ENCODE data around the gene C1orf94. TPM values are rescaled to one million over a fixed set of nuclear protein-coding genes. Genes with fewer than 3 reads are reported as not detected.

Gene C1orf94
- total RNA-seq, 2 donors from 2014 or later = not detected

DNA sequence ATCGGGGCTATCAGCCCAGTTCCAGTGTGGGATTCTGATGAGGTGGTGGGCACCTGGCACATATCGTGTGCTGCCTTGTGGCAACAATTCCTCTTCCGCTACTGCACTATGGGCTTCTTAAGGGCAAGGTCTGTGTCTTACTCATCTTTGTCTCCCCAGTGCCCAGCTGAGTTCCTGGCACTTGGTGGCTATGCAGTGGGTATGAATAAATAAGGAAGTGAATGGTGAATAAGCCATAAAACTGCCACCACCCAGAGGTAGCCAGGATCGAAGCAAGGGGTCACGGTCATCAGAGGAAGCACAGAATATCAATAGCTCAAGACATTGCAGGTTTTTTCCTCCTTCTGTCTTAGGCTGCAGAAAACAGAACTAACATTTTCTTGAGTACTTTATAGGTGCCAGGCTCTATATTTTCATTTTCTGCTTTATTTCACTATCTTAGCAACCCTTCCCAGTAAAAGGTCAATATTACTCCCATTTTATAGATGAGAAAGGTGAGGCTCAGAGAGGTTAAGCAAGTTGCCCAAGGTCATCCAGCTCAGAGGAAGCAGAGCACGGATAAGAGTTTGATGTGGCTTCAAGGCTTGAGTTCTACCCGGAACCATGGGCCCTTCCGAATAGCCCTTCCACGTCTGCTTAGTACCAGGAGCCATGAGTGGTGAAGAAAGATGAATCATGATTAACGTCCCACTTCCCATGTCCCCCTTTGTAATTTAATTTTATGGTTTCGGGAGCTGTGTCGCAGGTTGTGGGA, 10.2 kb downstream of the C1orf94 start:
- H3K4me3 Mint-ChIP-seq = no peak overlapping the region
- H3K27ac Mint-ChIP-seq = no peak overlapping the region
- ATAC-seq (replicated peaks) = no peak
- peaks cover 7% of the 10 kb centered on the region for H3K9me3 Mint-ChIP-seq
- H3K4me1 Mint-ChIP-seq = peaks cover 4% of the 10 kb centered on the region
- H3K36me3 Mint-ChIP-seq (ENCODE audit: low read depth) = no peaks in the 10 kb centered on the region
- H3K27me3 Mint-ChIP-seq = peaks cover 41% of the 10 kb centered on the region

DNA sequence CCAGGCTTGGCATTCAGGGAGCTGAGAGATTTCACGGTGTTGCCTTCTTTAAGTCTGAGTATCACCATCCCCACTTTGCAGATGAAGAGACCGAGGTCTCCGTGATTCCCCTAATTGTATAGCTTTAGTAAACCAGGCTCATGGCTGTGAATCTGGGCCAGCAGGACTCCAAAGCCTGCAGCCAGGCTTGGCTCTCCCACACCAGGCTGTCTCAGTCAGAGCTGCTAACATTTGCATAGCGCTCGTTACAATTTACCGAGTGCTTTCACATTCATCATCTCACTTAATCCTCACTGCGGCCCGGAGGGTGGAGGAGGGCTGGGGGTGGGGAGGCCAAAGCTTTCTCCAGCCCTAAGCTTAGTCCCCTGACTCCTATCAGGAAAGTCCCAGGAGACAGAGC, 11.7 kb downstream of the C1orf94 start:
- no peaks in the 10 kb centered on the region for H3K36me3 Mint-ChIP-seq (ENCODE audit: low read depth)
- H3K4me1 Mint-ChIP-seq = peaks cover 4% of the 10 kb centered on the region
- ATAC-seq (replicated peaks) = no peak
- H3K9me3 Mint-ChIP-seq = peaks cover 7% of the 10 kb centered on the region
- H3K27ac Mint-ChIP-seq = no peak overlapping the region
- no peak overlapping the region for H3K4me3 Mint-ChIP-seq
- H3K27me3 Mint-ChIP-seq = peaks cover 42% of the 10 kb centered on the region

DNA sequence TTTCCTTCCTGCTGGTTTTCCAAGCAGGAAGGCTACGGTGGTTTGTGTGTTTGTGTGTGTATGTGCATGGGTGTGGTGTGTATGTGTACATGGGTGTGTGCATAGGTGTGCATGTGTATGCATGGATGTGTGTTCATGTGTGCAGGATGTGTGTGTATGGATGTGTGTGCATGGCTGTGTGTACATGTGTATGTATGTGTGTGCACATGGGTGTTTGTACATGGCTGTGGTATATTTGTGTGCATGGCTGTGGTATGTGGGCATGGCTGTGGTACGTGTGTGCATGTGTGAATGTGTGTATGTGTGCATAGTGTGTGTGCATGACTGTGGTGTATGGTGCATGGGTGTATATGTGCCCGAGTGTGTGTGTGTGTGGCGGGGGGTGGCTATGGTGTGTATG, 12.3 kb downstream of the C1orf94 start:
- Mint-ChIP-seq H3K9me3 (peaks cover 7% of the 10 kb centered on the region), H3K27me3 (peaks cover 46% of the 10 kb centered on the region), H3K27ac (no peak overlapping the region), H3K4me1 (peaks cover 4% of the 10 kb centered on the region), H3K4me3 (no peak overlapping the region), H3K36me3 (ENCODE audit: low read depth) (no peaks in the 10 kb centered on the region)
- ATAC-seq (replicated peaks) = no peak

DNA sequence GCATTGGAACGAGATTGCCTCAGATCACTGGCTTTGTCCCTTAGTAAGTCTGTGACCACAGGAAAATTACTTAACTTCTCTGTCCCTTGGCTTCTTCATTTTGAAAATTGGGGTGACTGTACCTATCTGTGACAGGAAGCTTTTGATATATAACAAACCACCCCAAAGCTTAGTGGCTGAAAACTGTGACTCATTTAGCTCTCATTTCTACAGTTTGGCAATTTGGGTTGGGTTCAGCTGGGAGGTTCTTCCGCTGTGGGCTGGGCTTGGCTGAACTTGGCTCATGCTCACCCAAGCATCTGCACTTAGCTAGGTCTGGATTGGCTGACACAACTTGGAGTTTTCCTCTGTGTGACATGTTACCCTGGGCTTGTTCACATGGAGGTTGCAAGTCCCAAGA, 14.0 kb downstream of the C1orf94 start:
- peak; percentile 54 for ATAC-seq (replicated peaks)
- Mint-ChIP-seq H3K9me3 (peaks cover 7% of the 10 kb centered on the region), H3K27ac (no peak overlapping the region), H3K4me1 (peaks cover 4% of the 10 kb centered on the region), H3K27me3 (peaks cover 43% of the 10 kb centered on the region), H3K36me3 (ENCODE audit: low read depth) (no peaks in the 10 kb centered on the region), H3K4me3 (no peak overlapping the region)

DNA sequence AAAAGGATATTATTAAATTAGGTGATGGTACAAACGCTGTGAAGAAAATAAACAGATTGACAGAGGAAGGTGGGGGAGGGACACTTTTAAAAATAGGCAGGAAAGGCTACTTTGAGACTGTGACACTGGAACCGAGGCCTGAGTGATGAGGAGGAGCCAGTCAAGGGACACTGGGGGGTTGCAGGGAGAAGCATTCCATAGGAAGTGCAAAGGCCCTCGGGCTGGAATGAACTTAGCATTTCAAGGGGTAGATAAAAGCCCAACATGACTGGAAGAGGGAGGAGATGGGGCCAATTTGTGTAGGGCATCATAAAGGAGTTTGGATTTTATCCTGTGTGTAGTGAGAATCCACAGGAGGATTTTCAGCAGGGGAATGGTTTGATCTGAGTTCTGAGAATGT, 15.9 kb downstream of the C1orf94 start:
- H3K4me3 Mint-ChIP-seq = no peak overlapping the region
- peaks cover 4% of the 10 kb centered on the region for H3K4me1 Mint-ChIP-seq
- H3K27me3 Mint-ChIP-seq = peaks cover 31% of the 10 kb centered on the region
- no peak overlapping the region for H3K27ac Mint-ChIP-seq
- no peaks in the 10 kb centered on the region for H3K36me3 Mint-ChIP-seq (ENCODE audit: low read depth)
- H3K9me3 Mint-ChIP-seq = peaks cover 7% of the 10 kb centered on the region
- ATAC-seq (replicated peaks) = no peak

DNA sequence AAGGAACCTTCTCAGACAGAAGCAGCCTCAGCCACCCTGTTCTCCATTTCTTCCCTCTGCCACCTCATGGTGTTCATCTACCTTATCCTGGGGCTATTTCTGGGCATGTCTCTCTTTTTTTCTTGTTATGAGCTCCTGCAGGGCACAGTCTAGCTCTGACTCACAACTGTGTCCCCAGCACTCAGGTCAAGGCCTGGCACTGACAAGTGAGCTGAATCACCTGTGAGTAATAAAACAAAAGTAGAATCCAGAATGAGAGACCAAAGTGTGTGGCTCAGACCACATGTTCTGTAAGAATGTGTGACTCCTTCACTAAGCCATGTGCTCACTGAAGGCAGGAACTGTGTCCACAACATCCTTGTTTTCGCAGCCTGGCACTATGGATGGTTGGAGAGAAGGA, 23.2 kb downstream of the C1orf94 start:
- ATAC-seq (replicated peaks) = peak; percentile 85
- Mint-ChIP-seq H3K4me1 (peaks cover 8% of the 10 kb centered on the region), H3K27me3 (peaks cover 19% of the 10 kb centered on the region), H3K27ac (no peak overlapping the region), H3K36me3 (ENCODE audit: low read depth) (no peaks in the 10 kb centered on the region), H3K9me3 (no peaks in the 10 kb centered on the region), H3K4me3 (no peak overlapping the region)

DNA sequence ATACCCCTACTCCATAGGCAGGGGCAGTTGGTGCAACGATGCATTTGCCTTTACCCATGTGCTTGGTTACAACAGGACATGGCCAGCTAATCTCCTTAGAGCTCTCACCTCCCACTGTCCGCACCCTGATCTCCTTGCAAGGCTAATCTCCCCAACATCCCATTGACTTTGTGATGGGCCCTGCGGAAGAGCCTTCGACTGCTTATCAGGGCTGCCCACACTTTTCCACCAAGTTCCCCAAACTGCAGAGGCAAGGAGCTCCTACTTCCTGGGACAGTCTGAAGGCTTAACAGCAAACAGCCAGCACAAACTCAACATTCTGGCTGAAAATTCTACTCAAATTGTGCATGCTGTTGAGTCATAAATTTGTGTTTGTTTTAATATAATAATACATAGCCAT, 36.0 kb downstream of the C1orf94 start:
- H3K27me3 Mint-ChIP-seq = peaks cover 4% of the 10 kb centered on the region
- H3K36me3 Mint-ChIP-seq (ENCODE audit: low read depth) = no peaks in the 10 kb centered on the region
- H3K9me3 Mint-ChIP-seq = no peaks in the 10 kb centered on the region
- H3K4me3 Mint-ChIP-seq = no peak overlapping the region
- no peaks in the 10 kb centered on the region for H3K4me1 Mint-ChIP-seq
- no peak overlapping the region for H3K27ac Mint-ChIP-seq
- no peak for ATAC-seq (replicated peaks)

DNA sequence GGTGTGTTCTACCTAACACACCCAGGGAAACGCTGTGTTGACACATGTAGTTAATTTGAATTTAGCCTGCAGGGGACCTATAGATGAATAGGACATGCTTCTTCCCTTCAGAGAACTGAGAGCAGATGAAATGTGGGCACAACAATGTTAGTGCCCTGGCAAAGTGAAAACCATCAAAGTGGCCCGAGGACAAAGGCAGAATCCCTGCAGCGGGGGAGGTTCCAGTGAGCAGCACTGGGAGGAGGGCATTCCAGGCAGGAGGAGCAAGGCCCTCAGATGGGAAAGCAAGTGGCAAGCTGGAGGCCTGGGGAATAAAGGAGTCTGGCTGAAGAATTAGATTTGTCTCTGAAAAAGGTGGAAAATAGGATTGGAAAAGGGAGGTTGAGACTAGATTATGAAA, 37.2 kb downstream of the C1orf94 start:
- ATAC-seq (replicated peaks) = no peak
- H3K27ac Mint-ChIP-seq = no peak overlapping the region
- H3K4me1 Mint-ChIP-seq = no peaks in the 10 kb centered on the region
- H3K36me3 Mint-ChIP-seq (ENCODE audit: low read depth) = no peaks in the 10 kb centered on the region
- H3K4me3 Mint-ChIP-seq = no peak overlapping the region
- H3K9me3 Mint-ChIP-seq = no peaks in the 10 kb centered on the region
- H3K27me3 Mint-ChIP-seq = peaks cover 6% of the 10 kb centered on the region

DNA sequence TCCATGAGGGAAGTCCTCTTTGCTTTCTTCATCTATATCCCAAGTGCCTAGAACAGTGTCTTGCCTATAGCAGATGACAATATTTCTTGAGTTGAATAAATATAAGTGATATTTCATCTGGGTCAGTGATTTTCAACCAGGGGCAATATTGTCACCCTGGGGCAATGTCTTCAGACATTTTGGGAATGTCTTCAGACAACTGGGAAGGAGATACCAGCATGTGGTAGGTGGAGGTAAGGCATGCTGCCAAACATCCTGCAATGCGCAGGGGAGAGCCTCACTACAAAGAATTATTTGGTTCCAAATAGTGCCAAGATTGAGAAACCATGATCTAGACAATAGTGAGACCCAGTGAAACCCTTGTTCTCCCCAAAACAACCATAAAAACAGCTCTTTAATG, 54.7 kb downstream of the C1orf94 start:
- Mint-ChIP-seq H3K9me3 (no peaks in the 10 kb centered on the region), H3K27me3 (peaks cover 32% of the 10 kb centered on the region), H3K4me3 (no peak overlapping the region), H3K27ac (no peak overlapping the region), H3K4me1 (no peaks in the 10 kb centered on the region), H3K36me3 (ENCODE audit: low read depth) (no peaks in the 10 kb centered on the region)
- no peak for ATAC-seq (replicated peaks)

DNA sequence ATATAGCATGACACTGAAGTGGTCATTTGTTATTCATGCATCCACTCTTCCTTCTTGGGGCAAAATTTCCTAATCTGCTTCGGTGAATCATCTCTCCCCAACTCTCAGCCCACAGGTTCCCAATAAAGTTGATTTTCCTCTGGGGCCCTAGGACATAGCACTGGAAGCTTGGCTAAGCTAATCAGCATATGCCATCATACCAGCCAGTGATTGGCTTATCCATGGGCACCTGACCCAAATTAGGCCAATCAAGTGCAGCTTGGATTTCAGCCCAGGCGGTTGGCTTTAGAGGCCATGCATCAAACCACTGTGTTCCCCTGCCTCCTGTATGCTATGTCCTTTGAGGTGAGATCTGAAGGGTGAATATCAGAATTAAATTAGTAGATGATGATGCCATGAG, 58.9 kb downstream of the C1orf94 start:
- H3K4me1 Mint-ChIP-seq = no peaks in the 10 kb centered on the region
- H3K36me3 Mint-ChIP-seq (ENCODE audit: low read depth) = no peaks in the 10 kb centered on the region
- no peak overlapping the region for H3K27ac Mint-ChIP-seq
- ATAC-seq (replicated peaks) = no peak
- no peaks in the 10 kb centered on the region for H3K9me3 Mint-ChIP-seq
- peaks cover 26% of the 10 kb centered on the region for H3K27me3 Mint-ChIP-seq
- H3K4me3 Mint-ChIP-seq = no peak overlapping the region

DNA sequence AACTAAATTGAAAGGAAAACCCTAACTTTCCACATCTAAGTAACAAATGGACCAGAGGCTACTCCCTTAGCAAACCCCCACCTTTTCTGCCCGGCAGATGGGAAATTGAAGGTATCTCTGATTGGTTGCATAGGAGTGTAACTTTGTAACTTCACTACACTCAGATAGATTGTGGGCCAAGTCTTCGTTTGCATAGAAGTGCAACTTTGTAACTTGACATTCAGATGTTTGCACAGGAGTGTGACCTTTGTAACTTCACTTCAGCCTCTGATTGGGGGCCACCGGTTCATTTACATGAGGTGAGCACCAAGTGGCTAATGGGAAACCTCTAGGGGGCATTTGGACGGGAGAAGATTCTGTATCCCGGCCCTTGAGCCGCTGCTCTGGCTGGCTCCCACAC, 59.4 kb downstream of the C1orf94 start:
- H3K27me3 Mint-ChIP-seq = peaks cover 21% of the 10 kb centered on the region
- H3K4me3 Mint-ChIP-seq = no peak overlapping the region
- no peaks in the 10 kb centered on the region for H3K4me1 Mint-ChIP-seq
- ATAC-seq (replicated peaks) = no peak
- no peak overlapping the region for H3K27ac Mint-ChIP-seq
- H3K36me3 Mint-ChIP-seq (ENCODE audit: low read depth) = no peaks in the 10 kb centered on the region
- no peaks in the 10 kb centered on the region for H3K9me3 Mint-ChIP-seq

DNA sequence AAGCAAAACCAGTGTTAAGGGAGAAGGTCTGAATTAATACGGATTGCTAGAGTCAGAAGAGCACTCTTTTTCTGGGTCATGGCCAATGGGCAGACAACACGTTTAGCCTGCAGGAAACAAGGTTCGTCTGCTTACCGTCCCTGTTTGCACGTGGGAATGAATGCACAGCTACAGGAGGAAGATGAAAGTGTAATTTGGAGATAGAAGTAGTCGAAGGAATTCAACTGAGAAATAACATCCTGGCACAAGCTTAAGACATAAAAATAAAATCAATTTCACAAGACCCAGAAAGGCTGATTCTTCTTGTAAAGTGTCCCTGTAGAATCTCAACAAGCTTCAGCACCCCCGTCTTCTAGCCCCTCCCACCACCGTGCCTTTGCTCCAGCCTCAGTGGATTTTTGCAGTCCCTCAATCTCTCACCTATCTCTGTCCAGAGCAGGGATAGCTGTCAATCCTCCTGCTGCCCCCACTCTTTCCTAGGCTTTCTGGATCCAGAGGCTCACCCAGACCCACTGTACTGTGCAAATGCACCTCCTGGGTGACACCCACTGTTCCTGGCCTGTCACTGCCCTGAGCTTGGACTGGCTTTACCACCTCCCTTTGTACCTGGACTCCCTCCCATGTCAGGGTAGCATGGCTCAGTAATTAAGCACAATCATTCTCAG, 60.6 kb downstream of the C1orf94 start:
- no peaks in the 10 kb centered on the region for H3K36me3 Mint-ChIP-seq (ENCODE audit: low read depth)
- peaks cover 24% of the 10 kb centered on the region for H3K27me3 Mint-ChIP-seq
- H3K9me3 Mint-ChIP-seq = no peaks in the 10 kb centered on the region
- no peak for ATAC-seq (replicated peaks)
- H3K27ac Mint-ChIP-seq = no peak overlapping the region
- H3K4me1 Mint-ChIP-seq = no peaks in the 10 kb centered on the region
- no peak overlapping the region for H3K4me3 Mint-ChIP-seq

DNA sequence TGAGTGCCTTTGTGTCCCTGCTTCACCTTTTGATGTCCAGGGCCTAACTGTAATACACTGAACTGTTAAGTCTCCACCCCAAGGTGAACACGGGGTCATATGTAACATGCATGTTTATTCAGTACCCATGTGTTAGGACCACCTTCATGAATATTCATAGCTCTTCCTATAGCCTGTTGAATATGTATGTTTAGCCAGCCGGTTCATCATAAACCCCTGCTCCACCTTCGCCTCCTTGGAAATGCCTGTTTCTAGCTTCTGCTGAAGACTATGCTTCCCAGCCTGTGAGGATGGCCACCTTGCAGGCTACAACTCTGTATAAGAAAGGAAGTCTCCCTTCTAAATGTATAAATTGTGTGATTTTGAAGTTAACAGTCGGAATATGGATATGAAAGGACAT, 69.3 kb downstream of the C1orf94 start:
- Mint-ChIP-seq H3K4me1 (no peaks in the 10 kb centered on the region), H3K27ac (no peak overlapping the region), H3K27me3 (peaks cover 50% of the 10 kb centered on the region), H3K36me3 (ENCODE audit: low read depth) (no peaks in the 10 kb centered on the region), H3K9me3 (no peaks in the 10 kb centered on the region), H3K4me3 (no peak overlapping the region)
- no peak for ATAC-seq (replicated peaks)

DNA sequence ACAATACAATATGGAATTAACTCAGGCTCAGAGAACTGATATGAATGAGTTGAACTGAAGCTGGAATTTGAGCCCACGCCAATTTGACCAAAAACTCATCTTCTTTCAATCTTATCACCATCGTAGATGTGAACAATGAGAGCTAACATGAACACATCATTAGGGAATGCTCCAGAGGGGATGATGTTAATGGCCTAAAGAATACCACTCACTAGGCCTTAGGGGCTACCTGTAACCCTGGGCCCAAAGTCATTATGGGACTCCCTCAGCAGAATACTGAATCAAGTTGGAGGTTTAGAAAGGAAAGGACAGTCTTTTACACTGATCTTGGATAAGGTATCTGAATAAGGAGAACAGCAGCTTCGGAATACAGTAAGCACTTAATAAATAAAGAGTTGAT, 73.6 kb downstream of the C1orf94 start:
- H3K4me3 Mint-ChIP-seq = no peak overlapping the region
- H3K4me1 Mint-ChIP-seq = no peaks in the 10 kb centered on the region
- H3K27me3 Mint-ChIP-seq = peaks cover 34% of the 10 kb centered on the region
- no peak for ATAC-seq (replicated peaks)
- H3K36me3 Mint-ChIP-seq (ENCODE audit: low read depth) = no peaks in the 10 kb centered on the region
- H3K9me3 Mint-ChIP-seq = no peaks in the 10 kb centered on the region
- no peak overlapping the region for H3K27ac Mint-ChIP-seq

DNA sequence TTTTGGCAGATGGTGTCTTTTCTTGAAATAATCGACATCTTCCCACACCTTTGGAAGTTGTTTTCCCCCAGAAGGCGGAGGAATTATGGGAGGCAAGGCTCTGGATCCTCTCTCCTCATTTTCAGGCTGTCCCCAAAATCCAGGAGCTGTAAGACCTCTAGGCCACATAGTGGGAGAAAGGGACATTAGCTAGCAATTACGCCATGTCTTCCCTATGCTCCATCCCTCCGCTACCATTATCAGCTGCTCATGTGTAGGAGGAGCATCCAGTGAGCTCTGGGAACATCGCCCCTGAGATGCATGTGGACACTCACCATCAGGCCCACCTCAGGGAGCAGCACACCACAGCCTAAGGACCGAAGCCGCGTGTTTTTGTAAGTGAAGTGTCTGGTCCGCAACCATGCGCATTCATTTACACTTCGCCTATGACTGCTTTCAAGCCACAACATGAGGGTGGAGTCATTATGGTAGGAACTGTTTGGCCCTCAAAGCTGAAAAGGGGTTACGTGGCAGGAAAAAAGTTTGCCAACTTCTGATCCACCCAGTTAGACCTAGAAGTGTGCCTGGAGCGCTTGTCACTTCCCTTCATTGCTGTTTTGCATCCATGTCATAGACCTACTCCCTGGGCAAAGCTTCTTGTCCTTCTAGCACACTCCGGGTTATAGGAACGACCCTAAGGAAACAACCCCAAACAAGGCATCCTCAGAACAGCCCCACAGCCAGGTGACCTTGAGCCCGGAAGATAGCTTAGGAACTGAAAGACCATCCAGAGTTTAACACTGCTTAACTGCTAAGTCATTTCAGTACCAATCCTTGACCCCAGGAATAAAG, 85.5 kb downstream of the C1orf94 start:
- Mint-ChIP-seq H3K27ac (no peak overlapping the region), H3K27me3 (peaks cover 14% of the 10 kb centered on the region), H3K4me1 (no peaks in the 10 kb centered on the region), H3K4me3 (no peak overlapping the region), H3K36me3 (ENCODE audit: low read depth) (no peaks in the 10 kb centered on the region), H3K9me3 (no peaks in the 10 kb centered on the region)
- no peak for ATAC-seq (replicated peaks)

All from activated T-helper 17 cell treated with anti-CD3 and anti-CD28 coated beads, Interleukin-2, amount 50 U/mL, for 72 hours (primary cell).